Uterus (tissue), 4 donors: ENCODE measurements around the gene ISG15. TPM values are rescaled to one million over a fixed set of nuclear protein-coding genes. Genes with fewer than 3 reads are reported as not detected.

Source experiments
- DNase-seq, 2 donors: peaks; one replicate each; pipeline ENCODE4 v3.0.0-alpha.2; 2019 to 2020
- H3K27ac ChIP-seq, 2 donors: fragments of 200-600 bp; sonication (generic); 1 replicate in 1 of 2; 2 replicates in 1 of 2; pipeline ENCODE4 v1.5.1; 2016 to 2018
- H3K27me3 ChIP-seq, 2 donors: fragments of 200-600 bp; sonication (generic); one replicate each; pipeline ENCODE4 v1.5.1; 2018 to 2019; ENCODE audit warnings: control low read depth in 1 of 2
- H3K36me3 ChIP-seq, 2 donors: fragments of 200-600 bp; sonication (generic); one replicate each; pipeline ENCODE4 v1.5.1; 2019; ENCODE audit warnings: control low read depth in 1 of 2
- H3K4me1 ChIP-seq, 2 donors: fragments of 200-600 bp; sonication (generic); one replicate each; pipeline ENCODE4 v1.5.1; 2018 to 2019; ENCODE audit warnings: control low read depth in 1 of 2
- H3K4me3 ChIP-seq, 2 donors: fragments of 200-600 bp; sonication (generic); 1 replicate in 1 of 2; 2 replicates in 1 of 2; pipeline ENCODE4 v1.5.1; 2018 to 2019; ENCODE audit warnings: mild to moderate bottlenecking in 1 of 2
- H3K9me3 ChIP-seq, 2 donors: fragments of 200-600 bp; sonication (generic); one replicate each; pipeline ENCODE4 v1.5.1; 2019; ENCODE audit warnings: control low read depth in 1 of 2
- CTCF ChIP-seq, 4 experiments: fragments of 200-600 bp in 2 of 4; fragments of 450-650 bp in 2 of 4; sonication (generic) in 2 of 4; IDR thresholded peaks; one replicate each; pipeline ENCODE4 v1.5.1; 2016 to 2019; ENCODE audit warnings: antibody characterized with exemption in 4 of 4, mild to moderate bottlenecking in 2 of 4, moderate library complexity in 1 of 4
- POLR2A ChIP-seq, 2 donors: fragments of 450-650 bp; IDR thresholded peaks; one replicate each; pipeline ENCODE4 v1.6.1; 2016; ENCODE audit warnings: antibody characterized with exemption in 2 of 2, mild to moderate bottlenecking in 1 of 2, moderate library complexity in 1 of 2
- intact Hi-C: fragments of 100-400 bp; cut with DNase I; formaldehyde crosslinking; loops from one replicate; pipeline ENCODE4 v1.15.1; 2023; ENCODE audit warnings: low total_unique reads
- total RNA-seq, 4 donors: library from RNA; depleted of rRNA in 3 of 4; stranded (reverse); fragments of >200 nt in 3 of 4; gene quantifications; one replicate each; pipeline versions ENCODE4 v1.1.0 to v1.2.4, GENCODE V29; 2014 to 2023
- donor health status: DM: yes; HTN: yes; CAD: no.

ISG15 gene
- total RNA-seq, 4 donors from 2014 or later = 1.8 to 27.2 (median 15.2) TPM

- H3K27me3 ChIP-seq = peaks cover 10 to 19% of the 10 kb centered on the region in 2 donors
- H3K36me3 ChIP-seq = no peaks in the 10 kb centered on the region
- no peaks in the 10 kb centered on the region for H3K9me3 ChIP-seq
- H3K4me3 ChIP-seq = no peak overlapping the region
- TF ChIP-seq CTCF (IDR thresholded peaks at IDR 0.05) = no peak
- no peak for TF ChIP-seq POLR2A (IDR thresholded peaks at IDR 0.05)
- intact Hi-C loops = loop anchor here (10.0 kb wide), 2 partner anchors 66 to 264 kb away; partner anchors contain the start of genes B3GALT6 and SDF4
- DNase-seq = no peak
- no peak overlapping the region for H3K27ac ChIP-seq
- H3K4me1 ChIP-seq = peaks cover 0 to 7% of the 10 kb centered on the region in 2 donors
These were observed 42.9 kb upstream of the ISG15 start for GRCh38 chr1:970242-970972.

GRCh38 chr1:970973-971730 lies 42.1 kb upstream of the ISG15 start:
- intact Hi-C loops = loop anchor here (10.0 kb wide), 2 partner anchors 66 to 264 kb away; partner anchors contain the start of genes B3GALT6 and SDF4
- H3K9me3 ChIP-seq = no peaks in the 10 kb centered on the region
- peaks cover 11 to 19% of the 10 kb centered on the region in 2 donors for H3K27me3 ChIP-seq
- no peak overlapping the region for H3K4me3 ChIP-seq
- H3K36me3 ChIP-seq = no peaks in the 10 kb centered on the region
- TF ChIP-seq CTCF (IDR thresholded peaks at IDR 0.05) (no peak), POLR2A (IDR thresholded peaks at IDR 0.05) (no peak)
- DNase-seq = no peak
- H3K27ac ChIP-seq = no peak overlapping the region
- H3K4me1 ChIP-seq = peaks cover 0 to 7% of the 10 kb centered on the region in 2 donors

- TF ChIP-seq CTCF (IDR thresholded peaks at IDR 0.05) = no peak
- TF ChIP-seq POLR2A (IDR thresholded peaks at IDR 0.05) = no peak
- intact Hi-C loops = loop anchor here (10.0 kb wide), 2 partner anchors 67 to 263 kb away; partner anchors contain the start of genes B3GALT6 and SDF4
- no peak overlapping the region for H3K27ac ChIP-seq
These were observed 41.4 kb upstream of the ISG15 start for GRCh38 chr1:971751-972506.

GRCh38 chr1:972726-973458 lies 40.4 kb upstream of the ISG15 start:
- intact Hi-C loops = loop anchor here (10.0 kb wide), 2 partner anchors 68 to 262 kb away; partner anchors contain the start of genes B3GALT6 and SDF4
- TF ChIP-seq POLR2A (IDR thresholded peaks at IDR 0.05) (no peak), CTCF (IDR thresholded peaks at IDR 0.05) (no peak)
- DNase-seq = no peak
- H3K27ac ChIP-seq = no peak overlapping the region
- no peaks in the 10 kb centered on the region for H3K36me3 ChIP-seq
- peaks cover 14 to 19% of the 10 kb centered on the region in 2 donors for H3K27me3 ChIP-seq
- no peak overlapping the region for H3K4me3 ChIP-seq
- H3K4me1 ChIP-seq = peaks cover 0 to 7% of the 10 kb centered on the region in 2 donors
- H3K9me3 ChIP-seq = no peaks in the 10 kb centered on the region

More at GRCh38 chr1:971751-972506, 41.4 kb upstream of the ISG15 start:
- peaks cover 14 to 19% of the 10 kb centered on the region in 2 donors for H3K27me3 ChIP-seq
- no peaks in the 10 kb centered on the region for H3K36me3 ChIP-seq
- no peaks in the 10 kb centered on the region for H3K9me3 ChIP-seq
- H3K4me3 ChIP-seq = no peak overlapping the region
- H3K4me1 ChIP-seq = peaks cover 0 to 7% of the 10 kb centered on the region in 2 donors
- DNase-seq = no peak
